ENCODE data around the gene SEL1L2.

DNA sequence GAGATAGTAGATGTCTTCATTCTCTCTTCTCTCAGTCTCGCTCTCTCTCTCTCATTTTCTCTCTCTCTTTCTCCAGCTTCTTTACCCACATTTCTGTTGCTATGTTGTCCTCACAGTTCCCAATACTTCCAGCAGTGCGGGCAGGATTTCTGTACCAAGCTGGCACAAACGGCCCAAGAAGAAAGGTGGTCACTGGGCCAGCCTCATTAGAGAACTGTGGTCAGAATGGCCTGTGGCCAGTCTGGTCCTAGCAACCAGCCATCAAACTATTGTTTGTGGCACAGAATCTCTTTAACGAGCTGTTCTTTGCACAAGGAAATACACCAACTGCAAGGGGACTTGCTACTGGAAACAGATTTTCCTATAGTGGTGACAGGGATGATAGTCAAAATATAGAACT lies 81.3 kb downstream of the SEL1L2 start:
- TF ChIP-seq POLR2A (IDR thresholded peaks at IDR 0.05) (no peak), POLR2AphosphoS5 (IDR thresholded peaks at IDR 0.05) (no peak)
- TF ChIP-seq, protein P1, sequence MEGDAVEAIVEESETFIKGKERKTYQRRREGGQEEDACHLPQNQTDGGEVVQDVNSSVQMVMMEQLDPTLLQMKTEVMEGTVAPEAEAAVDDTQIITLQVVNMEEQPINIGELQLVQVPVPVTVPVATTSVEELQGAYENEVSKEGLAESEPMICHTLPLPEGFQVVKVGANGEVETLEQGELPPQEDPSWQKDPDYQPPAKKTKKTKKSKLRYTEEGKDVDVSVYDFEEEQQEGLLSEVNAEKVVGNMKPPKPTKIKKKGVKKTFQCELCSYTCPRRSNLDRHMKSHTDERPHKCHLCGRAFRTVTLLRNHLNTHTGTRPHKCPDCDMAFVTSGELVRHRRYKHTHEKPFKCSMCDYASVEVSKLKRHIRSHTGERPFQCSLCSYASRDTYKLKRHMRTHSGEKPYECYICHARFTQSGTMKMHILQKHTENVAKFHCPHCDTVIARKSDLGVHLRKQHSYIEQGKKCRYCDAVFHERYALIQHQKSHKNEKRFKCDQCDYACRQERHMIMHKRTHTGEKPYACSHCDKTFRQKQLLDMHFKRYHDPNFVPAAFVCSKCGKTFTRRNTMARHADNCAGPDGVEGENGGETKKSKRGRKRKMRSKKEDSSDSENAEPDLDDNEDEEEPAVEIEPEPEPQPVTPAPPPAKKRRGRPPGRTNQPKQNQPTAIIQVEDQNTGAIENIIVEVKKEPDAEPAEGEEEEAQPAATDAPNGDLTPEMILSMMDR (IDR thresholded peaks at IDR 0.05) = no peak
